Psoas muscle (tissue), 8 donors: Measurements from ENCODE around the gene CBFA2T2. TPM values are rescaled to one million over a fixed set of nuclear protein-coding genes. Genes with fewer than 3 reads are reported as not detected.

ENCODE experiments used
- ATAC-seq, 4 donors: fragments of 200-7000 bp; cut with Tn5 transposase; one replicate each; pipeline ENCODE4 v1.9.1; 2020; ENCODE audit warnings: moderate library complexity in 3 of 4, mild to moderate bottlenecking in 2 of 4
- DNase-seq, 2 donors: peaks; one replicate each; pipeline ENCODE4 v3.0.0-alpha.2; 2020
- H3K27ac ChIP-seq: fragments of 200-600 bp; one replicate; pipeline ENCODE4 v1.8.0; 2022
- H3K27me3 ChIP-seq, 3 donors: fragments of 200-600 bp in 1 of 3; one replicate each; pipeline versions ENCODE4 v1.6.1 to v1.8.0; 2013 to 2022; ENCODE audit warnings: low read length in 2 of 3, mild to moderate bottlenecking in 2 of 3, moderate library complexity in 1 of 3; ENCODE audit not compliant: insufficient read depth in 3 of 3
- H3K36me3 ChIP-seq, 2 donors: fragments of 200-600 bp in 1 of 2; one replicate each; pipeline versions ENCODE4 v1.6.1 to v1.8.0; 2013 to 2022; ENCODE audit warnings: low read depth in 1 of 2, mild to moderate bottlenecking in 1 of 2, moderate library complexity in 1 of 2; ENCODE audit not compliant: insufficient read depth in 1 of 2
- H3K4me1 ChIP-seq: fragments of 200-600 bp; one replicate; pipeline ENCODE4 v1.8.0; 2022
- H3K4me3 ChIP-seq: fragments of 200-600 bp; one replicate; pipeline ENCODE4 v1.8.0; 2022; ENCODE audit warnings: mild to moderate bottlenecking
- H3K9me3 ChIP-seq: fragments of 200-600 bp; one replicate; pipeline ENCODE4 v1.8.0; 2022
- CTCF ChIP-seq: fragments of 200-600 bp; IDR thresholded peaks from one replicate; pipeline ENCODE4 v1.8.0; 2022; ENCODE audit warnings: antibody characterized with exemption
- WGBS, 3 donors: extraction: QIAGEN DNeasy Blood & Tissue Kit; methylation state at CpG; one replicate each; pipeline versions ENCODE4 v1.1.6 to v1.1.7; 2013; 5-methylcytosine and 5-hydroxymethylcytosine counted together
- intact Hi-C, 2 donors: fragments of 100-400 bp; cut with DNase I; formaldehyde crosslinking; loops; one replicate each; pipeline versions ENCODE4 v1.11.0 to v1.14.2; 2022
- polyA plus RNA-seq, 3 donors: library from polyadenylated mRNA; stranded (reverse); fragments of 200-250 nt; gene quantifications; one replicate each; pipeline ENCODE4 v1.2.3, GENCODE V29; 2013
- total RNA-seq, 4 donors: library from RNA; stranded (reverse); fragmentation: NEBNext Ultra II Directional in 2 of 4; extraction: Animal tissue kit (Norgen Biotek cat#: 25700) in 2 of 4; gene quantifications; one replicate each; pipeline versions ENCODE4 v1.2.1 to v1.2.4, GENCODE V29; 2021 to 2023
- donor health status: healthy with polysubstance abuse.
- donor health status: DM: no; HTN: no; CAD: no; lungs with moderate emphysema.
- donor health status: Bipolar disorder and iron deficiency.
- donor health status: healthy.
- donor health status: DM: yes; HTN: yes; CAD: no.
- donor health status: DM: no; HTN: no; CAD: no.
- donor health status: DM: no; HTN: no; CAD: no.
- donor health status: DM: yes; HTN: yes; CAD: no.

Gene CBFA2T2
- total and polyA plus RNA-seq, 7 donors: 3.8 to 9.3 (median 7.0) TPM

- Histone ChIP-seq H3K36me3 (peaks cover 0 to 6% of the 10 kb centered on the region in 2 donors), H3K27ac (no peak overlapping the region), H3K4me1 (peaks cover 9% of the 10 kb centered on the region), H3K4me3 (no peak overlapping the region), H3K9me3 (no peaks in the 10 kb centered on the region), H3K27me3 (no peaks in the 10 kb centered on the region)
- DNase-seq: no peak
- no peak for ATAC-seq
- TF ChIP-seq CTCF: no peak
- intact Hi-C loops: no loop called here
- WGBS, 3 donors: 67 to 72% (median 69%) methylated on average over 3 of the region's 3 CpGs
Measured at GRCh38 chr20:33524261-33524660, 34.4 kb downstream of the CBFA2T2 start.

GRCh38 chr20:33526769-33527168 lies 36.9 kb downstream of the CBFA2T2 start:
- ATAC-seq (no peak), DNase-seq (no peak)
- H3K27ac ChIP-seq: no peak overlapping the region
- H3K4me3 ChIP-seq: no peak overlapping the region
- WGBS, 3 donors: 48 to 64% (median 58%) methylated on average over 2 of the region's 2 CpGs
- peaks cover 7% of the 10 kb centered on the region for H3K4me1 ChIP-seq
- H3K27me3 ChIP-seq: no peaks in the 10 kb centered on the region
- H3K9me3 ChIP-seq: no peaks in the 10 kb centered on the region
- no peak for TF ChIP-seq CTCF
- intact Hi-C loops: no loop called here
- H3K36me3 ChIP-seq: peaks cover 0 to 6% of the 10 kb centered on the region in 2 donors

GRCh38 chr20:33531047-33531877 lies 41.4 kb downstream of the CBFA2T2 start:
- 77 to 86% (median 81%) methylated on average over 6 of the region's 6 CpGs for WGBS, 3 donors
- Histone ChIP-seq H3K36me3 (no peaks in the 10 kb centered on the region), H3K4me3 (no peak overlapping the region), H3K4me1 (peaks cover 16% of the 10 kb centered on the region), H3K27ac (no peak overlapping the region), H3K27me3 (no peaks in the 10 kb centered on the region), H3K9me3 (no peaks in the 10 kb centered on the region)
- ATAC-seq (no peak), DNase-seq (no peak)
- no peak for TF ChIP-seq CTCF
- intact Hi-C loops: no loop called here

- ATAC-seq: no peak
- Histone ChIP-seq H3K9me3 (no peaks in the 10 kb centered on the region), H3K36me3 (no peaks in the 10 kb centered on the region), H3K4me1 (peaks cover 16% of the 10 kb centered on the region), H3K27me3 (no peaks in the 10 kb centered on the region), H3K4me3 (no peak overlapping the region), H3K27ac (no peak overlapping the region)
- intact Hi-C loops: no loop called here
- WGBS, 3 donors: 60 to 84% (median 75%) methylated on average over 1 of the region's 1 CpG
- TF ChIP-seq CTCF: no peak
- no peak for DNase-seq
Measured at GRCh38 chr20:33531885-33532284, 42.0 kb downstream of the CBFA2T2 start.
